ENCODE measurements around the gene SOS2. TPM values are rescaled to one million over a fixed set of nuclear protein-coding genes. Genes with fewer than 3 reads are reported as not detected.

SOS2 gene
- total and polyA plus RNA-seq, 2 of the 4 experiments (the other 2 are of a cell fraction): 6.3 to 10.9 TPM

GRCh38 chr14:50225067-50225973 lies 6.1 kb downstream of the SOS2 start:
- H3K18ac ChIP-seq (ENCODE audit: low read depth, low read length): no peak overlapping the region
- no peak overlapping the region for H3K14ac ChIP-seq (replicated peaks; ENCODE audit: low read depth, low read length)
- H3K4me1 ChIP-seq (ENCODE audit: control insufficient read depth, insufficient read depth, low read length): peaks cover 2% of the 10 kb centered on the region; the same call in 1 of the 2 replicates
- ChIA-PET CTCF (no interaction called here), POLR2A (ENCODE audit: unreplicated experiment) (interaction anchor here (0.6 kb wide), 1 partner anchor 187 kb away, joined by 3 read pairs; no protein-coding TSS in a partner anchor)
- no peak overlapping the region for H4K91ac ChIP-seq (ENCODE audit: insufficient read depth, low read depth, low read length)
- no peak overlapping the region for H3K4me3 ChIP-seq (ENCODE audit: insufficient read depth, low read depth, low read length)
- H4K20me1 ChIP-seq (ENCODE audit: insufficient read depth, low read length): peaks cover 47% of the 10 kb centered on the region
- H3K9me1 ChIP-seq (ENCODE audit: insufficient read depth, low read length): no peaks in the 10 kb centered on the region
- H3K23ac ChIP-seq (ENCODE audit: low read depth, low read length): no peak overlapping the region
- intact Hi-C loops (cut with micrococcal nuclease) (no loop called here), dilution Hi-C loops (cut with HindIII; ENCODE audit: low sequenced_read_pairs, unreplicated experiment) (no loop called here), in situ Hi-C loops (cut with MboI; ENCODE audit: low sequenced_read_pairs) (no loop called here)
- peaks cover 1% of the 10 kb centered on the region; the same call in 1 of the 2 replicates for H3K36me3 ChIP-seq (ENCODE audit: control insufficient read depth, insufficient read depth, low read length)
- BruUV-seq (replicated peaks): no TSS peak
- no peaks in the 10 kb centered on the region for H3K9me3 ChIP-seq (ENCODE audit: control insufficient read depth, insufficient read depth, low read length)
- no peak overlapping the region for H2AK5ac ChIP-seq (ENCODE audit: low read depth, low read length)
- no CpG with 5 or more reads among the region's 5 CpGs for WGBS, 2 experiments (ENCODE audit: extremely low coverage in 2 of 2, insufficient read length in 1 of 2)
- no peak overlapping the region for H3K27ac ChIP-seq (ENCODE audit: insufficient read depth, low read length)
- no peak overlapping the region for H3K4ac ChIP-seq (ENCODE audit: low read depth, low read length)
- H4K8ac ChIP-seq (ENCODE audit: low read depth in 2 of 2, low read length in 2 of 2): no peak overlapping the region
- no peak for TF ChIP-seq RCOR1 (IDR thresholded peaks at IDR 0.05; ENCODE audit: insufficient replicate concordance, low read length)
- TF ChIP-seq CTCF (conservative IDR thresholded peaks at IDR 0.05; ENCODE audit: low read depth, low read length): no peak
- no peak for TF ChIP-seq SMC3 (IDR thresholded peaks at IDR 0.05; ENCODE audit: low read depth, low read length)
- no peak for TF ChIP-seq NFE2L2 (IDR thresholded peaks at IDR 0.05; ENCODE audit: low read depth, low read length)
- no peak for TF ChIP-seq POLR2A (IDR thresholded peaks at IDR 0.05; ENCODE audit: low read depth, low read length)
- TF ChIP-seq MAFK (IDR thresholded peaks at IDR 0.05; ENCODE audit: low read depth, low read length): no peak
- TF ChIP-seq RAD21 (IDR thresholded peaks at IDR 0.05; ENCODE audit: low read length): no peak
- DNase-seq (peak; percentile 87), ATAC-seq (ENCODE audit: low read depth) (peak; percentile 88)
- H3K9ac ChIP-seq (ENCODE audit: low read depth, low read length): no peak overlapping the region
- no peak overlapping the region for H2BK120ac ChIP-seq (ENCODE audit: low read depth, low read length)
- no peak overlapping the region for H2BK15ac ChIP-seq (ENCODE audit: low read depth, low read length)
- no peak overlapping the region for H2BK20ac ChIP-seq (ENCODE audit: low read depth, low read length)
- peak overlapping the region; percentile 7; the same call in 1 of the 2 replicates for H3K4me2 ChIP-seq (ENCODE audit: low read depth, low read length)
- H2BK5ac ChIP-seq (ENCODE audit: low read depth, low read length, poor library complexity, severe bottlenecking): no peak overlapping the region
- no peak overlapping the region for H4K5ac ChIP-seq (ENCODE audit: low read depth, low read length)
- no peak overlapping the region for H2AK9ac ChIP-seq (replicated peaks; ENCODE audit: low read depth, low read length, poor library complexity)
- no peak overlapping the region for H2AFZ ChIP-seq (replicated peaks; ENCODE audit: low read length, poor library complexity)
- no peak overlapping the region for H3K56ac ChIP-seq (ENCODE audit: extremely low read depth, insufficient read depth, low read length)
- no peaks in the 10 kb centered on the region for H3K27me3 ChIP-seq (ENCODE audit: control insufficient read depth, insufficient read depth, low read length)
- peaks cover 5 to 70% of the 10 kb centered on the region in 2 experiments; a peak in 2 of 4 replicates for H3K79me1 ChIP-seq (ENCODE audit: low read depth in 1 of 2, low read length in 2 of 2)
